Stimulated activated CD4-positive, alpha-beta T cell treated with anti-CD3 and anti-CD28 coated beads, Interleukin-4, amount 100 ng/mL, for 24 hours (primary cell): Measurements from ENCODE around the gene DPY19L2.
A peak's percentile ranks its signal among the peaks of the same experiment; 100 is the strongest.
"Not testable (repeated sequence)": the region's sequence is repeated elsewhere in the genome, so short reads cannot be mapped to it uniquely, and the experiment has no call there.

Experiments
- DNase-seq: peaks from one replicate; pipeline ENCODE4 v3.0.0-alpha.2; 2020

DPY19L2 gene

DNA sequence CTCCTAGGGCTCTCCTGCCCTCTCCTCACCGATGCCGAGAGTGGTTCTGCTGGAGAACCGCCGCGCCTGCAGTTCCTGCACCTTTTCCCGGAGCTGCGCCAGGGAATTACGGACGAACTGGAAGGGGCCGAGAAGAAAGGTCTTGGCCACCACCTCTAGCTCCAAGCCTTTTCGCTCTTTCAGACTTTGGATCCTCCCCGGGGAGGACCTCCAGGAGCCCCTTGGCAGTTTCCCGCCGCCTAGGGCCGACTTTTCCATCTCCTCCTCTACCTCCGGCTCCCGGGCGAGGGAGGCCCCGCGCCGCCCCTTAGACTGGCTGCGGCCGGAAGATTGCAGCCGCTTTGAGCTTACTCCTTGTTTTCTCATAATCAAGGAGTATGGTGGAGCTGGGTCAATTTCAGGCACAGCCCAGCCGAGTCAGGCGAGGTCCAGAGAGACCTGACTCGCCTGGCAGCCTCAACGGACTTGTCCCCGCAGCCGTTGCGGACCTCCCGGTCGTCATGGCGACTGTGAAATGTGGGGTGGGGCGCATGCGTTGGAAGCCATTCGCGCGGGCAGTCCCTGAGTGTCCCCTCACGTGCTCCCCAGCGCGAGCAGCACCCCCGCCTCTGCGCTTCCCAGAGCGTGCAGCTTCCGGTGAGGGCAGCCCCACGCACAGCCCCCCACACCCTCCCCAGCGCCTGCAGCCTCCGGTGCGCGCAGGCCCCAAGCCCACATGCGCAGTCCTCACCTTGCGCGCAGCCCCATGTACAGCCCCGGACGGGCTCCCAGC, at the start of gene DPY19L2:
Gene DPY19L2, minus strand, starts transcription at position 466 of the 772 bp plus-strand sequence. Its CDS starts 100 bp downstream, at position 366.
- peak; percentile 51 for DNase-seq

GRCh38 chr12:63716891-63717290, 48.6 kb upstream of the DPY19L2 start:
- not testable (repeated sequence) for DNase-seq

DNA sequence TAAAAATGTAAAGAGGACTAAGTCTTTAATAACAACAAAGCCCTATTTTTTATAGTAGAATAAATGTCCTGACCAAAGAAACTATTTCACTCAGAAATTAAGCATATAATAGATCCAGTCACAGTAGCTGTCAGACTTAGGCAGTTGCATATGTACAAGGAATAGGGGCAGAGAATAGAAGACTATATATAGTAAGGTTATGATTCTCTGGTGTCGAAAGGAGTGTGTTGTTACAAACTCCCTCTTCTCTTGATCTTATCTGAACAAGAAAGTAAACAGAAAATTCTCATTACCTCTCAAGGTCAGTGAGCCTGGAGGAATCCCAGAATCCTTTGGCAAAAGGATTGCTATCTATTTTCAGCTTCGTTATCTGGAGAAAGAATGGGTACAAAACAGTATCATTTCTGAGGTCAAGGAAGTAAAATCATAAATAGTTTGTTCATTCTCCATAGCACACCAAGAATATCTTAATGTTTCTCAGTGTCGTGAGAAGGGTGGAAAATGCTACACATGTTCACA, 46.9 kb upstream of the DPY19L2 start:
- not testable (repeated sequence) for DNase-seq

GRCh38 chr12:63714409-63714808, 46.1 kb upstream of the DPY19L2 start:
- DNase-seq = not testable (repeated sequence)

GRCh38 chr12:63713681-63714075, 45.4 kb upstream of the DPY19L2 start:
- DNase-seq = not testable (repeated sequence)

DNA sequence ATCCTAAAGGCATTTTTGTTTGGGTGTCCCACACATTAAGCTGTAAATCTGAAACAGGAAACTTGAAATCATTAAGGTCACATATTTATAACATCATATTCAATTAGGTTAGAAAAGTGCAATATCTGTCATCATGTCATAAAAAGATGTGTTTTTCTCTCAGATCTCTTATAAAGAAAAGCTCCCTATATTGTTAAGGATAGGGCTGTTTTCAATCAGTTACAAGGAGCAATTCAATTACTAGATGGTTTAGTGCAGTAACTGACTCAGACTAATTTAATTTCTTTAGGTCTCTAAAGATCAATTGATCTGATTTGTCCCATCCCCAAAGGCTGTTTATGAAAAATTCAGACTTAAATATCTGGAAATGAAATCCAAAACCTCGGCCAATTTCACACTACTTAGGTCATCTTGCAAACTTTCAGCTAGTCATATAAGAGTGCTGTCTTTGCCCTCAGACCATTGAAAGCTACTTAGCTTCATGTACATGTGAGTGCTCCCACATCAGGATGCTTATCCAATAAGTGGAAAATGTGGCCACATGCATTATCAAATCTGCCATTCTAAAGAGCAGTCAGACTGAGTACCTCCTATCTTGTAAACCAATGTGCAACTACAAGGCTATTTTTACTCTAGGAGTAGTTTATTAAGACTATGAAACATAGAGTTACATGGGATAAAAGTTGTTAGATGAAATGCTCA, 44.8 kb upstream of the DPY19L2 start:
- DNase-seq = not testable (repeated sequence)

- not testable (repeated sequence) for DNase-seq
Measured at GRCh38 chr12:63712376-63712974, 44.2 kb upstream of the DPY19L2 start.

DNA sequence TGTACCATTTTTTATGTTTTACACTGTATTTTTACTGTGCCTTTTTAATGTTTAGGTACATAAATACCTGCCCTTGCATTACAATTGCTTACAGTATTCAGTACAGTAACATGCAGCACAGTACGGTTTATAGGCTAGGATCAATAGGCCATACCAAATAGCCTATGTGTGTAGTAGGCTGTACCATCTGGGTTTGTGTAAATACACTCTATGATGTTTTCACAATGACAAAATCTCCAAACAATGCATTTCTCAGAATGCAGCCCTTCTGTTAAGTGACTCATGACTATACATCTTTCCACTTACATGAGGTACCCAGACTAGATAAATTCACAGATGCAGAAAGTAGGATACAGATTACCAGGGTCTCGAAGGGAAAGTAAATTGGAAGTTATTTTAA, 43.0 kb upstream of the DPY19L2 start:
- not testable (repeated sequence) for DNase-seq

- DNase-seq = no peak
Measured at GRCh38 chr12:63706336-63706735, 38.0 kb upstream of the DPY19L2 start.

DNA sequence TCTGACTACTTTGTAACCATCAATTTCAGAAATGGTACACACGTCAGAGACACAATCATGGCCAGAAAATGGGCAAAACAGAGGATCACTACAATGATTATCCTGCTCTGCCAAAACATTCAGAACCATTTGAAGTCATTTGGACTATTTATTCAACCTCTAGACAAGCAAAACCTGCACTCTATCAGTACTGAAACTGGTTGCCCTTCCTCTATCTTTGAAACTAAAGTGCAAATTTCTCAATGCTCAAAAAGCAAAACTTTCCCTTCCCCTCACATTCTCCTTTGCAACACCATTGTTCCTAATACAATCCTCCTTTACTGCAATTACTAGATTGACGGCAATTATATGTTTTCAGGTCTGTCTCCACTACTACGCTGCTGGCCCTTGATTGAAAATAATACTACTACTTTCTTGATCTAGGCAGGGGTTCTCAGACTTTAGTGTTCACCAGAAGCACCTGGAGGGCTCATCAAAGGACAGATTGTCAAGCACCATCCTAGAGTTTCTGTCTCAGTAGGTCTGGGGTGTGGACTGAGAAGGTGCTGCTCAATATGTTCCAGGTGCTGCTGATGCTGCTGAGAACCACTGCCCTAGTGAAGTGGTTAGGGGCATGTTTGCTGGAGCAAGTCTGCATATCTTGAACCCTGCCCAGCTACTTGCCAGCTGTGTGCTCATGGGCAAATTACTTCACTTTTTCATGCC, 31.5 kb upstream of the DPY19L2 start:
- not testable (repeated sequence) for DNase-seq

DNA sequence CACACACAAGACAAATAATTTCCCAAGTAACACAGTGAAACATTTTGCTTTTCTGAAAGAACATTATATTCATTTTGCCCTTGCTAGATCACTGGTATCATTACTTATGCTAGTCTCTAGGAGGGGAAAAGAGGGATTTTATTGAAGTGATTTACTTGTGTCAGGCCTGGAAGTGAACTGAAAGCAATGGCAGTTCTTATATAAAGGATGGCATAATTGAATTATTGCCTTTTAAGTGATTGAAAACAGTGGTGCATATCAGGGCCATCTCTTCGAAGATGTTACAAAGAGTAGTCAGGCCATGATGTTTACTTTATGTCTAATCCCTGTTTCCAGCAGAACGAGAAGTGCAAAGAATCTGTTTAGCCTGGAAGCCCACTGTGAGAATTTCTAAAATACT, 30.7 kb upstream of the DPY19L2 start:
- DNase-seq = not testable (repeated sequence)

GRCh38 chr12:63690837-63691236, 22.5 kb upstream of the DPY19L2 start:
- DNase-seq = not testable (repeated sequence)

DNA sequence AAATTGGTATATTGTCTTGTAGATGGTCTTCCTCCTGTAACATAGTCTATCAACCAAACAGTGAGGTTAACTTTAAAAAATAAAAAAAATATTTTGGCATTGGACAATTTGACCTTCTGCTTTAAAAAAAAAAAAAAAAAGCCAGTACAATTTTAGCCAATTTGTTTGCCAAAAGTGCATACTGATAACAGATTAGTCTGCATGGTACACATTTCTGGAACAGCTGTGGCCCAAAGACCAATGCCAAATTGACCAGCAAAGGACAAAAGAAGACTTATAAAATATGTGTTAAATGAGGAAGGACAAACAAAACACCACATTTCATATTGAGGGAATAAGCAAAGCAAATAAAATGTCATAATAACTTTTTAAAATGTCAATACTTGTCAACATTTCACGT, 20.8 kb upstream of the DPY19L2 start:
- not testable (repeated sequence) for DNase-seq

- DNase-seq = not testable (repeated sequence)
Measured at GRCh38 chr12:63686623-63687022, 18.3 kb upstream of the DPY19L2 start.

- not testable (repeated sequence) for DNase-seq
Measured at GRCh38 chr12:63685789-63686188, 17.5 kb upstream of the DPY19L2 start.

- not testable (repeated sequence) for DNase-seq
Measured at GRCh38 chr12:63682617-63683016, 14.3 kb upstream of the DPY19L2 start.

GRCh38 chr12:63680758-63681157, 12.5 kb upstream of the DPY19L2 start:
- not testable (repeated sequence) for DNase-seq

DNA sequence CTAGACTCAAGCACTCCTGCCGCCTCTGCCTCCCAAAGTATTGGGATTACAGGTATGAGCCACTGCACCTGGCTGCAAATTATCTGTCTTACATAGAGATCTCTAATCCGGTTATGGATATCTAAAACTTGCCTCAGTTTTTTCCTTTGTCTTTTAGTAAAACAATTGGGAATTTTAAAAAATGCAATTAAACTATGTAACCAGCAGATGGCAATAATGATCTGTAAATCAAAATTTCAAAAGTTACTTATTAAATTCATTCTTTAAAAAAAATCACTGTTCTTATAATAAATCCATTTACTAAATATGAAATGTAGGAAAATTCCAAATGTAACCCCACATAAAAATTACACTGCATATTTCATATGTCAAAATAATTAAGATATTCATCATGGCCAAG, 4.3 kb upstream of the DPY19L2 start:
- DNase-seq = not testable (repeated sequence)

DNA sequence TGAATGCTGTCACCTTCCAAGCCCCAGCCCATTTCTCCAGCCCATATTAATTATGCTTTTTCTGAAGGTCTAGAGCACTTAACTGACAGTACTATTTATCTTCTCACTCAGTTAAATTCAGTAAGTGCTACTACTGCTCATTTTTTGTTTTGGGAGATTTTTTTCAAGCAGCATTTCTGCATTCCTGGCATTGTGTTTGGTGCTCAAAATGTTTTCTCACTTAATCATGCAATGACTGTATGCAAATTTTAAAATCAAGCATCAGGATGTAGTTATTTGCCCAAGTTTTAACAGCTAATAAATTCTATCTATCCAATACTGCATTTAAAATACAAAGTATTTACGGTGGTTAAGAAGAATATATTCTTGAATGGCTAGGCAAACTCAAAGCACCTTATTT, 1.6 kb upstream of the DPY19L2 start:
- DNase-seq = not testable (repeated sequence)

DNA sequence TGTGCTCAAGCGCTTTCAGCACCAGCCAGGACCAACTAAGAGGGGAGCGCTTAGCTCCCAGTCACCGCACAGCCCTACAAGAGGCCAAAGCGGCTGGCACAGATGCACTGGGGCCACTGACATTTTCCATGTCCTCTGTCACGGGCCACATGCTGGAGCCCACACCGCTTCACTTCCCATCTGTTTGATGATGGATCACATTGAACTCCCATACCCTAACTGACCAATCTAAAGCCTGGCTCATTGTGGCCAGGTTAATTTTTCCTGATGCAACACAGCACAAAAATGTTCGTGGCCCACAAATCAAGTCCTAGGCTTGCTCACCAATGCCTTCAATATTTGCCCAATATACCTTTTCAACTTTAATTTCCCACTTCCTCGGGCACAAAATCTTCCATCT, 1.1 kb upstream of the DPY19L2 start:
- not testable (repeated sequence) for DNase-seq

DNA sequence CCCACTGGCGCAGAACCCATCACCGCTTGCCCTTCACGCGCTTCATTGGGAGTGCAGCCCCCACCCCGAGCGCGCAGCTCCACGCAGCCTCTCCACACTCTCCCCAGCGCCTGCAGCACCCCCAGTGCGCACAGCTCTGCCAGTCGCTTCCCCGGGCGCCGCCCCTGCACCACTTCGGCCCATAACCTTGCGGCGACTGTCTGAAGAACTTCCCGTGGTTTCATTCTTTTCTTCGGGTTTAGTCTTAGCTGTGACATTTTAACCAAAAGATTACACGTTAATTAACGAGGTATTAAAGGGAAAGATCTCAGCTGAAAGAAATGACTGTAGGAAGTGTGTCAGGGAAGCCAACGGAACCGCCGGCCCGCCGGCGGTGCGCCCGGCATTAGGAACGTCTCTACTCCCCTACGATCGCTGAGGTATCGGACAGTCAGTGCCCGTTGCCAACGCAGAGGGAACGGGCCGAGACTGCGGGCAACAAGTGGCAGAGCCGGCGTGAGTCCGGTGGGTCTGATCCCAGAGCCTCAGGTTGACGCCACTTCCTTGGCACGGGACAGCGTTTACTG, 590 bp upstream of the DPY19L2 start:
- DNase-seq = not testable (repeated sequence)

DNA sequence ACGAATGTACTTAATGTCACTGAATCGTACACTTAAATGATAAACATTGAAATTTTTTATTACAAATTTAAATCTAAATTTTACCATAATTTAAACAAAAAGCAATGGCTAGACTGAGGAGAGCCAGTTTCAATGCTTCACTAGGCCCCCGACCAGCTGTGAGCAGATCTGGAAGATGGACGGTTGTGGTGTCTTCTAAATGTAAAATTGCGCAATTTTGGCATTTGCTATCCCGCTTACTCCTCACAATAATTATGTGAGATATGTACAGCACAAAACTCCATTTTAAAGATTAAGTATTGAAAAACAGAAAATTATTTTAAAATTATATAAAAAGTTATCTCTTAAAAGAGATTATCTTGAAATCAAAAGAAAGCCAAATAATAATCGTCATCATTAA, 5.3 kb downstream of the DPY19L2 start:
- DNase-seq = not testable (repeated sequence)
